ENCODE data around the gene UBAC2.

DNA sequence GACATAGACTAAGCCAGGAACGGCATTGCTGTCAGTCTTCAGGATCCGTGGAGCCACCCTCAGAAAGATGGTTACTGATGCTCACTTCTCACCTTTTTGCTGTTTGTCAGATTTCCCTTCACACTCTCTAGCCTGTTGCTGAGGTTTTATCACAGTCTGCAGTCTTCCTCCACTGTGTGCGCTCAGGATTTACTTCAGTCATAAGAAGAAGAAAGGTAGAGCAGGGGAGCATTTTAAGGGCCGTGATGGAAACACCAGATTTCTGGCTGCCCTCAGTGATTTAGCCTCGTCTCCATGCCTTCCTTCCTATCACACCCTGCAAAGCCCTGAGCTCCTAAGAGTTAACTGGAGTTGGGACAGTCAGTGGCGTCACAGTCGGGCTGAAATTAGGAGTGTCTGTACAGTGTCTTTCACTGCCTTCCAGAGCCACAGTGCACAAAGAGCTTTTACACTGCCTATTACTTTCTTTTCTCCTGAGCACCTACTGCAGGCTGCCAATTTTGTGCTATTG lies 166.5 kb downstream of the UBAC2 start:
- TF ChIP-seq TAF1 (IDR thresholded peaks at IDR 0.05; ENCODE audit: low read depth, low read length) (no peak), PAX5 (IDR thresholded peaks at IDR 0.05; ENCODE audit: insufficient read depth, low read length, severe bottlenecking) (no peak), POLR2A (IDR thresholded peaks at IDR 0.05; ENCODE audit: low read depth, low read length) (no peak), POLR2AphosphoS5 (IDR thresholded peaks at IDR 0.05; ENCODE audit: low read depth, low read length) (no peak)
